ENCODE results near the gene RBM38. TPM values are rescaled to one million over a fixed set of nuclear protein-coding genes. Genes with fewer than 3 reads are reported as not detected.
A peak's percentile ranks its signal among the peaks of the same experiment; 100 is the strongest.

The RBM38 gene
- total and polyA plus RNA-seq, 9 of the 15 experiments (the other 6 are each of a cell fraction or from before 2014, with no cell fraction given), result 0.28 to 82.4 (median 33.2) TPM

GRCh38 chr20:57404419-57405072 is 13.3 kb downstream of the RBM38 start:
- CTCF ChIA-PET (ENCODE audit: low intra/inter-chr PET ratio), result no interaction called here
- FAIRE-seq (no peak), ATAC-seq (no peak), DNase-seq (ENCODE audit: extremely low read depth in 1 of 4, low spot score in 3 of 4) (no peak)
- TF ChIP-seq ARID3B (CRISPR knock-in tag; IDR thresholded peaks at IDR 0.05; ENCODE audit: borderline replicate concordance) (no peak), RBFOX2 (IDR thresholded peaks at IDR 0.05; ENCODE audit: low read depth, low read length) (peak; percentile 57), POLR2G (IDR thresholded peaks at IDR 0.05; ENCODE audit: low read depth, low read length) (peak; percentile 68)
- intact Hi-C loops (cut with micrococcal nuclease), result no loop called here
- peaks cover 15 to 61% of the 10 kb centered on the region in 2 experiments; a peak in 4 of 5 replicates for H3K4me1 ChIP-seq (replicated peaks in 1 of 2; ENCODE audit: control insufficient read depth in 2 of 2, insufficient read depth in 2 of 2, low read length in 2 of 2)
- no peaks in the 10 kb centered on the region for H3K27me3 ChIP-seq (ENCODE audit: control insufficient read depth in 2 of 2, insufficient read depth in 2 of 2, low read length in 2 of 2)
- H4K20me1 ChIP-seq (replicated peaks; ENCODE audit: control insufficient read depth, insufficient read depth, low read length), result peaks cover 26% of the 10 kb centered on the region
- no peak overlapping the region for H3K4me3 ChIP-seq
- WGBS (ENCODE audit: insufficient coverage, low coverage, missing lambda C conversion rate), result 96% methylated on average over 20 of the region's 22 CpGs
- no peak overlapping the region for H3K9ac ChIP-seq (ENCODE audit: insufficient read depth in 1 of 2, low read depth in 2 of 2, low read length in 2 of 2)
- H3K79me2 ChIP-seq (ENCODE audit: control insufficient read depth, insufficient read depth, low read length), result peaks cover 33% of the 10 kb centered on the region
- POLR2A ChIA-PET, result interaction anchor here (0.9 to 2.7 kb wide), 3 partner anchors 9 to 14 kb away, joined by 3 to 8 read pairs (median 6); partner anchors contain the start of gene RBM38
- no TSS peak for BruUV-seq (replicated peaks)
- no peaks in the 10 kb centered on the region for H3K9me3 ChIP-seq (replicated peaks; ENCODE audit: control insufficient read depth, insufficient read depth, low read depth, low read length)
- in situ Hi-C loops (cut with MboI), result no loop called here
- peaks cover 97% of the 10 kb centered on the region; the same call in 2 of the 3 replicates for H3K36me3 ChIP-seq (ENCODE audit: control insufficient read depth, insufficient read depth, low read length)
- no peak overlapping the region for H3K27ac ChIP-seq (ENCODE audit: extremely low read depth, low read depth, low read length)
- no peak overlapping the region for H3K4me2 ChIP-seq (ENCODE audit: insufficient read depth, low read length)
- H3K9me1 ChIP-seq (ENCODE audit: control insufficient read depth, insufficient read depth, low read length), result peaks cover 3% of the 10 kb centered on the region
- no peak overlapping the region for H2AFZ ChIP-seq (ENCODE audit: low read depth, low read length)
